ENCODE data around the gene KREMEN2. TPM values are rescaled to one million over a fixed set of nuclear protein-coding genes. Genes with fewer than 3 reads are reported as not detected.

Gene KREMEN2
- total and polyA plus RNA-seq, 2 of the 13 experiments (the other 11 are each of a cell fraction or from before 2014, with no cell fraction given) = 0.48 to 1.2 TPM

DNA sequence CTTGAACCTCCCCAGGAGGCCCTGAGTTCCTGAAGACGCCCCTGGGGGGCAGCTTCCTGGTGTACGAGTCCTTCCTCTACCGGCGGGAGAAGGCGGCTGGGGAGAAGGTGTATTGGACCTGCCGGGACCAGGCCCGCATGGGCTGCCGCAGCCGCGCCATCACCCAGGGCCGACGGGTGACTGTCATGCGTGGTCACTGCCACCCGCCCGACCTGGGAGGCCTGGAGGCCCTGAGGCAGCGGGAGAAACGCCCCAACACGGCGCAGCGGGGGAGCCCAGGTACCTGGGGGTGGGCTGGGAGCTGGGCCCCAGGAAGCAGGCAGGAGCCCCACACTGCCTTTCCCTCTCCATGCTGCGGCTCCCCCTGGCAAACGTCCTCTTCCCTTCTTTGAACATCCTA lies 30.4 kb upstream of the KREMEN2 start:
- ChIA-PET CTCF (ENCODE audit: low intra/inter-chr PET ratio, low total read pairs) (no interaction called here), POLR2A (no interaction called here)
- H2AFZ ChIP-seq (ENCODE audit: low read length) = no peak overlapping the region
- intact Hi-C loops (cut with micrococcal nuclease; ENCODE audit: unreplicated experiment) = no loop called here
- no peaks in the 10 kb centered on the region for H3K27me3 ChIP-seq (ENCODE audit: control insufficient read depth in 1 of 2, insufficient read depth in 2 of 2, low read length in 2 of 2)
- BruUV-seq (replicated peaks) = no TSS peak
- DNase-seq (ENCODE audit: low spot score) (no peak), FAIRE-seq (no peak), ATAC-seq (no peak)
- WGBS (ENCODE audit: low lambda C conversion rate) = 88% methylated on average over 3 of the region's 22 CpGs
- H3K9me3 ChIP-seq (ENCODE audit: low read length) = no peaks in the 10 kb centered on the region
- H3K79me2 ChIP-seq (ENCODE audit: insufficient read depth, low read length) = no peaks in the 10 kb centered on the region
- H3K4me1 ChIP-seq (ENCODE audit: insufficient read depth, low read length) = no peaks in the 10 kb centered on the region
- no peak overlapping the region for H3K4me2 ChIP-seq (ENCODE audit: low read depth, low read length)
- H3K9ac ChIP-seq (ENCODE audit: insufficient read depth, low read depth, low read length) = no peak overlapping the region
- H4K20me1 ChIP-seq (ENCODE audit: insufficient read depth, low read length) = no peaks in the 10 kb centered on the region
- no peak overlapping the region for H3K27ac ChIP-seq (ENCODE audit: extremely low read length, insufficient read depth, low read length)
- H3K36me3 ChIP-seq (replicated peaks in 1 of 2; ENCODE audit: control insufficient read depth in 1 of 2, insufficient read depth in 2 of 2, low read length in 2 of 2) = peaks cover 10 to 19% of the 10 kb centered on the region in 2 experiments; a peak in 3 of 5 replicates
- H3K4me3 ChIP-seq (replicated peaks in 1 of 3; ENCODE audit: insufficient read depth in 1 of 3, low read depth in 2 of 3, low read length in 3 of 3) = no peak overlapping the region
- in situ Hi-C loops (cut with HindIII; ENCODE audit: extremely low pct_ligation_motif_present, low pct_unique_long_range_greater_than_20kb) = no loop called here
- TF ChIP-seq HES4 (CRISPR knock-in tag; IDR thresholded peaks at IDR 0.05; ENCODE audit: borderline replicate concordance) = no peak
- TF ChIP-seq, protein P1, sequence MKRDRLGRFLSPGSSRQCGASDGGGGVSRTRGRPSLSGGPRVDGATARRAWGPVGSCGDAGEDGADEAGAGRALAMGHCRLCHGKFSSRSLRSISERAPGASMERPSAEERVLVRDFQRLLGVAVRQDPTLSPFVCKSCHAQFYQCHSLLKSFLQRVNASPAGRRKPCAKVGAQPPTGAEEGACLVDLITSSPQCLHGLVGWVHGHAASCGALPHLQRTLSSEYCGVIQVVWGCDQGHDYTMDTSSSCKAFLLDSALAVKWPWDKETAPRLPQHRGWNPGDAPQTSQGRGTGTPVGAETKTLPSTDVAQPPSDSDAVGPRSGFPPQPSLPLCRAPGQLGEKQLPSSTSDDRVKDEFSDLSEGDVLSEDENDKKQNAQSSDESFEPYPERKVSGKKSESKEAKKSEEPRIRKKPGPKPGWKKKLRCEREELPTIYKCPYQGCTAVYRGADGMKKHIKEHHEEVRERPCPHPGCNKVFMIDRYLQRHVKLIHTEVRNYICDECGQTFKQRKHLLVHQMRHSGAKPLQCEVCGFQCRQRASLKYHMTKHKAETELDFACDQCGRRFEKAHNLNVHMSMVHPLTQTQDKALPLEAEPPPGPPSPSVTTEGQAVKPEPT (CRISPR knock-in tag; IDR thresholded peaks at IDR 0.05; ENCODE audit: low read depth) = no peak
- no peak for TF ChIP-seq TEAD2 (CRISPR knock-in tag; IDR thresholded peaks at IDR 0.05)
- no peak for TF ChIP-seq ZNF687 (CRISPR knock-in tag; IDR thresholded peaks at IDR 0.05)
- TF ChIP-seq DDIT3 (CRISPR knock-in tag; IDR thresholded peaks at IDR 0.05) = no peak
- TF ChIP-seq, protein P2, sequence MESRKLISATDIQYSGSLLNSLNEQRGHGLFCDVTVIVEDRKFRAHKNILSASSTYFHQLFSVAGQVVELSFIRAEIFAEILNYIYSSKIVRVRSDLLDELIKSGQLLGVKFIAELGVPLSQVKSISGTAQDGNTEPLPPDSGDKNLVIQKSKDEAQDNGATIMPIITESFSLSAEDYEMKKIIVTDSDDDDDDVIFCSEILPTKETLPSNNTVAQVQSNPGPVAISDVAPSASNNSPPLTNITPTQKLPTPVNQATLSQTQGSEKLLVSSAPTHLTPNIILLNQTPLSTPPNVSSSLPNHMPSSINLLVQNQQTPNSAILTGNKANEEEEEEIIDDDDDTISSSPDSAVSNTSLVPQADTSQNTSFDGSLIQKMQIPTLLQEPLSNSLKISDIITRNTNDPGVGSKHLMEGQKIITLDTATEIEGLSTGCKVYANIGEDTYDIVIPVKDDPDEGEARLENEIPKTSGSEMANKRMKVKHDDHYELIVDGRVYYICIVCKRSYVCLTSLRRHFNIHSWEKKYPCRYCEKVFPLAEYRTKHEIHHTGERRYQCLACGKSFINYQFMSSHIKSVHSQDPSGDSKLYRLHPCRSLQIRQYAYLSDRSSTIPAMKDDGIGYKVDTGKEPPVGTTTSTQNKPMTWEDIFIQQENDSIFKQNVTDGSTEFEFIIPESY (CRISPR knock-in tag; IDR thresholded peaks at IDR 0.05) = no peak
- TF ChIP-seq, protein P3, sequence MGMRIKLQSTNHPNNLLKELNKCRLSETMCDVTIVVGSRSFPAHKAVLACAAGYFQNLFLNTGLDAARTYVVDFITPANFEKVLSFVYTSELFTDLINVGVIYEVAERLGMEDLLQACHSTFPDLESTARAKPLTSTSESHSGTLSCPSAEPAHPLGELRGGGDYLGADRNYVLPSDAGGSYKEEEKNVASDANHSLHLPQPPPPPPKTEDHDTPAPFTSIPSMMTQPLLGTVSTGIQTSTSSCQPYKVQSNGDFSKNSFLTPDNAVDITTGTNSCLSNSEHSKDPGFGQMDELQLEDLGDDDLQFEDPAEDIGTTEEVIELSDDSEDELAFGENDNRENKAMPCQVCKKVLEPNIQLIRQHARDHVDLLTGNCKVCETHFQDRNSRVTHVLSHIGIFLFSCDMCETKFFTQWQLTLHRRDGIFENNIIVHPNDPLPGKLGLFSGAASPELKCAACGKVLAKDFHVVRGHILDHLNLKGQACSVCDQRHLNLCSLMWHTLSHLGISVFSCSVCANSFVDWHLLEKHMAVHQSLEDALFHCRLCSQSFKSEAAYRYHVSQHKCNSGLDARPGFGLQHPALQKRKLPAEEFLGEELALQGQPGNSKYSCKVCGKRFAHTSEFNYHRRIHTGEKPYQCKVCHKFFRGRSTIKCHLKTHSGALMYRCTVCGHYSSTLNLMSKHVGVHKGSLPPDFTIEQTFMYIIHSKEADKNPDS (CRISPR knock-in tag; IDR thresholded peaks at IDR 0.05) = no peak
- no peak for TF ChIP-seq ZNF570 (CRISPR knock-in tag; IDR thresholded peaks at IDR 0.05; ENCODE audit: borderline replicate concordance)
- TF ChIP-seq NKX3-1 (CRISPR knock-in tag; IDR thresholded peaks at IDR 0.05) = no peak
- no peak for TF ChIP-seq ZNF382 (CRISPR knock-in tag; IDR thresholded peaks at IDR 0.05; ENCODE audit: borderline replicate concordance)
- TF ChIP-seq, protein P4, sequence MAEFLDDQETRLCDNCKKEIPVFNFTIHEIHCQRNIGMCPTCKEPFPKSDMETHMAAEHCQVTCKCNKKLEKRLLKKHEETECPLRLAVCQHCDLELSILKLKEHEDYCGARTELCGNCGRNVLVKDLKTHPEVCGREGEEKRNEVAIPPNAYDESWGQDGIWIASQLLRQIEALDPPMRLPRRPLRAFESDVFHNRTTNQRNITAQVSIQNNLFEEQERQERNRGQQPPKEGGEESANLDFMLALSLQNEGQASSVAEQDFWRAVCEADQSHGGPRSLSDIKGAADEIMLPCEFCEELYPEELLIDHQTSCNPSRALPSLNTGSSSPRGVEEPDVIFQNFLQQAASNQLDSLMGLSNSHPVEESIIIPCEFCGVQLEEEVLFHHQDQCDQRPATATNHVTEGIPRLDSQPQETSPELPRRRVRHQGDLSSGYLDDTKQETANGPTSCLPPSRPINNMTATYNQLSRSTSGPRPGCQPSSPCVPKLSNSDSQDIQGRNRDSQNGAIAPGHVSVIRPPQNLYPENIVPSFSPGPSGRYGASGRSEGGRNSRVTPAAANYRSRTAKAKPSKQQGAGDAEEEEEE (CRISPR knock-in tag; IDR thresholded peaks at IDR 0.05; ENCODE audit: borderline replicate concordance) = no peak

All from HepG2 (cell line).